ENCODE measurements around the gene ZNF45. TPM values are rescaled to one million over a fixed set of nuclear protein-coding genes. Genes with fewer than 3 reads are reported as not detected.

The ZNF45 gene
- total and polyA plus RNA-seq, 2 of the 4 experiments (the other 2 are of a cell fraction) = 7.6 to 18.1 TPM

DNA sequence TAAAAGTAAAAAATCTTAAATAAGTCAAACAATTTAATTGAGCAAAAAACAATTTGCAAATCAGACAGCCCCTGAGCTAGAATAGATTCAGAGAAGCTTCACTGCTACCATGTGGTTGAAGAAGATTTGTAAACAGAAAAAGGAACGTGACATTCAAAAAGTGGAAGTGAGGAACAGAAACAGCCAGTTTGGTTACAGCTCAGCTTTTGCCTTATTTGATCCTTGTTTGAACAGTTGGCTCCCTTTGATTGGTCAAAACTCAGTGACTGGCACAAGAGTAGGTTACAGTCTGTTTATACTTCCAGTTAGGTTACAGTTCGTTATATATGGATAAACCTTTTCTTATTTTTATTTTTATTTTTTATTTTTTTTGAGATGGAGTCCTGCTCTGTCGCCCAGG, 21.7 kb upstream of the ZNF45 start:
- Histone ChIP-seq H3K79me1 (ENCODE audit: low read depth in 1 of 2, low read length in 2 of 2) (peaks cover 14 to 29% of the 10 kb centered on the region in 2 experiments; a peak in 3 of 4 replicates), H3K4me3 (ENCODE audit: insufficient read depth, low read depth, low read length) (no peak overlapping the region), H2BK120ac (ENCODE audit: low read depth, low read length) (no peak overlapping the region), H3K4ac (ENCODE audit: low read depth, low read length) (no peak overlapping the region), H4K20me1 (ENCODE audit: insufficient read depth, low read length) (no peaks in the 10 kb centered on the region), H2AK5ac (ENCODE audit: low read depth, low read length) (no peak overlapping the region), H3K9ac (ENCODE audit: low read depth, low read length) (no peak overlapping the region), H4K91ac (ENCODE audit: insufficient read depth, low read depth, low read length) (no peak overlapping the region), H3K4me2 (ENCODE audit: low read depth, low read length) (no peak overlapping the region), H3K14ac (replicated peaks; ENCODE audit: low read depth, low read length) (no peak overlapping the region), H3K27me3 (ENCODE audit: control insufficient read depth, insufficient read depth, low read length) (no peaks in the 10 kb centered on the region), H3K56ac (ENCODE audit: extremely low read depth, insufficient read depth, low read length) (no peak overlapping the region), H3K18ac (ENCODE audit: low read depth, low read length) (no peak overlapping the region), H4K5ac (ENCODE audit: low read depth, low read length) (no peak overlapping the region), H3K36me3 (ENCODE audit: control insufficient read depth, insufficient read depth, low read length) (peaks cover 9% of the 10 kb centered on the region), H3K4me1 (ENCODE audit: control insufficient read depth, insufficient read depth, low read length) (peaks cover 2% of the 10 kb centered on the region; the same call in 1 of the 2 replicates), H2BK5ac (ENCODE audit: low read depth, low read length, poor library complexity, severe bottlenecking) (no peak overlapping the region), H3K9me3 (ENCODE audit: control insufficient read depth, insufficient read depth, low read length) (peaks cover 25% of the 10 kb centered on the region), H3K9me1 (ENCODE audit: insufficient read depth, low read length) (no peaks in the 10 kb centered on the region), H2BK20ac (ENCODE audit: low read depth, low read length) (no peak overlapping the region), H4K8ac (ENCODE audit: low read depth in 2 of 2, low read length in 2 of 2) (no peak overlapping the region), H2AK9ac (replicated peaks; ENCODE audit: low read depth, low read length, poor library complexity) (no peak overlapping the region), H3K27ac (ENCODE audit: insufficient read depth, low read length) (no peak overlapping the region), H3K23ac (ENCODE audit: low read depth, low read length) (no peak overlapping the region), H2AFZ (replicated peaks; ENCODE audit: low read length, poor library complexity) (no peak overlapping the region), H2BK15ac (ENCODE audit: low read depth, low read length) (no peak overlapping the region)
- in situ Hi-C loops (cut with MboI; ENCODE audit: low sequenced_read_pairs) = no loop called here
- DNase-seq = no peak
- POLR2A ChIA-PET (ENCODE audit: unreplicated experiment) = no interaction called here
- CTCF ChIA-PET = interaction anchor here (0.5 kb wide), 1 partner anchor 15 kb away, joined by 3 read pairs; no protein-coding TSS in a partner anchor
- no peak for TF ChIP-seq NFE2L2 (IDR thresholded peaks at IDR 0.05; ENCODE audit: low read depth, low read length)
- no peak for TF ChIP-seq CEBPB (IDR thresholded peaks at IDR 0.05; ENCODE audit: low read depth, low read length)
- TF ChIP-seq, protein P1, sequence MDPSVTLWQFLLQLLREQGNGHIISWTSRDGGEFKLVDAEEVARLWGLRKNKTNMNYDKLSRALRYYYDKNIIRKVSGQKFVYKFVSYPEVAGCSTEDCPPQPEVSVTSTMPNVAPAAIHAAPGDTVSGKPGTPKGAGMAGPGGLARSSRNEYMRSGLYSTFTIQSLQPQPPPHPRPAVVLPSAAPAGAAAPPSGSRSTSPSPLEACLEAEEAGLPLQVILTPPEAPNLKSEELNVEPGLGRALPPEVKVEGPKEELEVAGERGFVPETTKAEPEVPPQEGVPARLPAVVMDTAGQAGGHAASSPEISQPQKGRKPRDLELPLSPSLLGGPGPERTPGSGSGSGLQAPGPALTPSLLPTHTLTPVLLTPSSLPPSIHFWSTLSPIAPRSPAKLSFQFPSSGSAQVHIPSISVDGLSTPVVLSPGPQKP (IDR thresholded peaks at IDR 0.05; ENCODE audit: borderline replicate concordance, low read depth, low read length) = no peak
- no peak for TF ChIP-seq RCOR1 (IDR thresholded peaks at IDR 0.05; ENCODE audit: insufficient replicate concordance, low read length)
- dilution Hi-C loops (cut with HindIII; ENCODE audit: low sequenced_read_pairs, unreplicated experiment) = no loop called here
- 100% methylated on average over 1 of the region's 3 CpGs; no CpG with 5 or more reads in 1 of the 2 experiments for WGBS, 2 experiments (ENCODE audit: extremely low coverage in 2 of 2, insufficient read length in 1 of 2)
- BruUV-seq (replicated peaks) = no TSS peak
- no peak for ATAC-seq (ENCODE audit: low read depth)
- intact Hi-C loops (cut with micrococcal nuclease) = no loop called here
